ENCODE data around the gene VRK3. TPM values are rescaled to one million over a fixed set of nuclear protein-coding genes. Genes with fewer than 3 reads are reported as not detected.

The VRK3 gene
- total RNA-seq, 3 donors from 2014 or later, result 24.2 to 42.0 (median 40.3) TPM

GRCh38 chr19:50043967-50044366 is 18.8 kb upstream of the VRK3 start:
- Histone ChIP-seq H3K27me3 (no peaks in the 10 kb centered on the region), H3K4me3 (no peak overlapping the region), H3K4me1 (no peaks in the 10 kb centered on the region), H3K27ac (no peak overlapping the region), H3K9me3 (peaks cover 42 to 45% of the 10 kb centered on the region in 2 donors), H3K36me3 (peaks cover 45% of the 10 kb centered on the region)
- no peak for TF ChIP-seq POLR2A (IDR thresholded peaks at IDR 0.05)
- TF ChIP-seq POLR2AphosphoS5 (IDR thresholded peaks at IDR 0.05), result no peak
- TF ChIP-seq CTCF (IDR thresholded peaks at IDR 0.05), result no peak
- intact Hi-C loops (cut with DNase I; ENCODE audit: low total_unique reads), result no loop called here
- DNase-seq (ENCODE audit: low spot score in 2 of 2), result no peak

GRCh38 chr19:50042363-50043024 is 17.3 kb upstream of the VRK3 start:
- Histone ChIP-seq H3K27ac (no peak overlapping the region), H3K9me3 (peaks cover 41 to 42% of the 10 kb centered on the region in 2 donors), H3K4me3 (no peak overlapping the region), H3K4me1 (no peaks in the 10 kb centered on the region), H3K36me3 (peaks cover 45% of the 10 kb centered on the region), H3K27me3 (no peaks in the 10 kb centered on the region)
- intact Hi-C loops (cut with DNase I; ENCODE audit: low total_unique reads), result no loop called here
- TF ChIP-seq POLR2A (IDR thresholded peaks at IDR 0.05), result no peak
- no peak for DNase-seq (ENCODE audit: low spot score in 2 of 2)

GRCh38 chr19:50040967-50041366 is 15.8 kb upstream of the VRK3 start:
- Histone ChIP-seq H3K36me3 (peaks cover 45% of the 10 kb centered on the region), H3K4me3 (no peak overlapping the region), H3K27ac (no peak overlapping the region), H3K4me1 (no peaks in the 10 kb centered on the region), H3K9me3 (peaks cover 27 to 31% of the 10 kb centered on the region in 2 donors), H3K27me3 (no peaks in the 10 kb centered on the region)
- TF ChIP-seq POLR2AphosphoS5 (IDR thresholded peaks at IDR 0.05) (no peak), POLR2A (IDR thresholded peaks at IDR 0.05) (no peak), CTCF (IDR thresholded peaks at IDR 0.05) (no peak)
- no peak for DNase-seq (ENCODE audit: low spot score in 2 of 2)
- intact Hi-C loops (cut with DNase I; ENCODE audit: low total_unique reads), result no loop called here

- no peaks in the 10 kb centered on the region for H3K4me1 ChIP-seq
- intact Hi-C loops (cut with DNase I; ENCODE audit: low total_unique reads), result no loop called here
- peaks cover 17 to 21% of the 10 kb centered on the region in 2 donors for H3K9me3 ChIP-seq
- no peak for DNase-seq (ENCODE audit: low spot score in 2 of 2)
- H3K36me3 ChIP-seq, result peaks cover 36% of the 10 kb centered on the region
- no peak overlapping the region for H3K27ac ChIP-seq
- no peak overlapping the region for H3K4me3 ChIP-seq
- no peaks in the 10 kb centered on the region for H3K27me3 ChIP-seq
- TF ChIP-seq POLR2AphosphoS5 (IDR thresholded peaks at IDR 0.05) (no peak), POLR2A (IDR thresholded peaks at IDR 0.05) (no peak), CTCF (IDR thresholded peaks at IDR 0.05) (no peak)
These were observed 14.8 kb upstream of the VRK3 start for GRCh38 chr19:50039968-50040367.

GRCh38 chr19:50036908-50037307 is 11.7 kb upstream of the VRK3 start:
- DNase-seq (ENCODE audit: low spot score in 2 of 2), result no peak
- H3K4me1 ChIP-seq, result no peaks in the 10 kb centered on the region
- no peak for TF ChIP-seq POLR2AphosphoS5 (IDR thresholded peaks at IDR 0.05)
- TF ChIP-seq POLR2A (IDR thresholded peaks at IDR 0.05), result no peak
- no peak for TF ChIP-seq CTCF (IDR thresholded peaks at IDR 0.05)
- H3K36me3 ChIP-seq, result peaks cover 26% of the 10 kb centered on the region
- no peak overlapping the region for H3K27ac ChIP-seq
- intact Hi-C loops (cut with DNase I; ENCODE audit: low total_unique reads), result no loop called here
- peaks cover 0 to under 1% of the 10 kb centered on the region in 2 donors for H3K9me3 ChIP-seq
- H3K27me3 ChIP-seq, result no peaks in the 10 kb centered on the region
- H3K4me3 ChIP-seq, result no peak overlapping the region
